ENCODE results near the gene ATXN1L. TPM values are rescaled to one million over a fixed set of nuclear protein-coding genes. Genes with fewer than 3 reads are reported as not detected.

The ATXN1L gene
- total and polyA plus RNA-seq, 7 donors: 5.9 to 28.0 (median 19.6) TPM

- intact Hi-C loops (cut with DNase I): no loop called here
- no peak overlapping the region for H3K27ac ChIP-seq
- DNase-seq (no peak), ATAC-seq (no peak)
- no peaks in the 10 kb centered on the region for H3K9me3 ChIP-seq
- TF ChIP-seq CTCF (IDR thresholded peaks at IDR 0.05): no peak
- peaks cover 0 to 64% of the 10 kb centered on the region in 2 donors for H3K36me3 ChIP-seq (ENCODE audit: insufficient read depth in 1 of 2, low read depth in 1 of 2)
- H3K27me3 ChIP-seq (ENCODE audit: insufficient read depth in 3 of 3, low read length in 2 of 3): no peaks in the 10 kb centered on the region
- 88 to 95% (median 88%) methylated on average over 4 of the region's 4 CpGs for WGBS, 3 donors
- H3K4me3 ChIP-seq: no peak overlapping the region
- no peaks in the 10 kb centered on the region for H3K4me1 ChIP-seq
Measured at GRCh38 chr16:71873199-71873598, 27.4 kb downstream of the ATXN1L start.

- DNase-seq: no peak
- H3K4me1 ChIP-seq: no peaks in the 10 kb centered on the region
- H3K9me3 ChIP-seq: no peaks in the 10 kb centered on the region
- no peaks in the 10 kb centered on the region for H3K27me3 ChIP-seq (ENCODE audit: insufficient read depth in 3 of 3, low read length in 2 of 3)
- H3K27ac ChIP-seq: no peak overlapping the region
- no peak for TF ChIP-seq CTCF (IDR thresholded peaks at IDR 0.05)
- intact Hi-C loops (cut with DNase I): no loop called here
- no peak for ATAC-seq
- WGBS, 3 donors: 66 to 69% (median 67%) methylated on average over 4 of the region's 4 CpGs
- H3K36me3 ChIP-seq (ENCODE audit: insufficient read depth in 1 of 2, low read depth in 1 of 2): peaks cover 0 to 74% of the 10 kb centered on the region in 2 donors
- no peak overlapping the region for H3K4me3 ChIP-seq
Measured at GRCh38 chr16:71878911-71879310, 33.1 kb downstream of the ATXN1L start.

- Histone ChIP-seq H3K4me1 (no peaks in the 10 kb centered on the region), H3K36me3 (ENCODE audit: insufficient read depth in 1 of 2, low read depth in 1 of 2) (peaks cover 0 to 63% of the 10 kb centered on the region in 2 donors), H3K27me3 (ENCODE audit: insufficient read depth in 3 of 3, low read length in 2 of 3) (no peaks in the 10 kb centered on the region), H3K4me3 (no peak overlapping the region), H3K9me3 (no peaks in the 10 kb centered on the region), H3K27ac (no peak overlapping the region)
- intact Hi-C loops (cut with DNase I): loop anchor here (5.0 to 10.0 kb wide), 4 partner anchors 33 to 85 kb away; partner anchors contain the start of genes AP1G1 (in 1 of the 2) and ATXN1L (in 1 of the 2)
- ATAC-seq (no peak), DNase-seq (no peak)
- 81 to 88% (median 83%) methylated on average over 4 of the region's 4 CpGs for WGBS, 3 donors
- no peak for TF ChIP-seq CTCF (IDR thresholded peaks at IDR 0.05)
Measured at GRCh38 chr16:71880176-71880575, 34.4 kb downstream of the ATXN1L start.

GRCh38 chr16:71882505-71883167, 36.9 kb downstream of the ATXN1L start:
- H3K4me3 ChIP-seq: peak overlapping the region; percentile 93
- WGBS, 3 donors: 5 to 9% (median 6%) methylated on average over 9 of the region's 9 CpGs
- no peaks in the 10 kb centered on the region for H3K4me1 ChIP-seq
- H3K9me3 ChIP-seq: no peaks in the 10 kb centered on the region
- peak overlapping the region; percentile 88 for H3K27ac ChIP-seq
- ATAC-seq (peak; percentile 47 to 74 (median 62)), DNase-seq (no peak)
- TF ChIP-seq CTCF (IDR thresholded peaks at IDR 0.05): peak; percentile 89
- H3K27me3 ChIP-seq (ENCODE audit: insufficient read depth in 3 of 3, low read length in 2 of 3): no peaks in the 10 kb centered on the region
- H3K36me3 ChIP-seq (ENCODE audit: insufficient read depth in 1 of 2, low read depth in 1 of 2): peaks cover 0 to 38% of the 10 kb centered on the region in 2 donors
- intact Hi-C loops (cut with DNase I): loop anchor here (5.0 to 10.0 kb wide), 4 partner anchors 35 to 82 kb away; partner anchors contain the start of genes AP1G1 (in 1 of the 2) and ATXN1L (in 1 of the 2)

Data from psoas muscle (tissue), 8 donors.